ENCODE results near the gene PHOSPHO2. TPM values are rescaled to one million over a fixed set of nuclear protein-coding genes. Genes with fewer than 3 reads are reported as not detected.
A peak's percentile ranks its signal among the peaks of the same experiment; 100 is the strongest.

The PHOSPHO2 gene
- total and polyA plus RNA-seq, 9 of the 15 experiments (the other 6 are each of a cell fraction or from before 2014, with no cell fraction given): 7.8 to 19.1 (median 11.7) TPM

DNA sequence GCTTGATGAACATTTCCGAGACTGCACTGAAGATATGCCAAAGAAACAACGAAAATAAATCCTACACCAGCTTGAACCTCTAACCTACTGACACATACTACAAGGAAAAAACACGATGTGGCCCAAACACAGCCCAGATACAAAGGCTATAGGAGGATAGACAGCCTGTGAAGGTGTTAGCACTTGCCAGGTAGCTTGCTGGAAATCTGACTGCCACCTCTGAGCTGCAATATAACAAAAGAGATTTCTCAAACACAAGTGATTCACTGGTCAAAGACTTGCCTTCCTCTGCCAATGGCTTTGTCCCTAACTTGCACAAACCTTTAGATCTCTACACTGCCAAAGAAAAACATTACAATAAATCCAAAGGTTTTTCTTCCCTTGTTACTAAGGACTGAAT, 21.2 kb upstream of the PHOSPHO2 start:
- no TSS peak for BruUV-seq (replicated peaks)
- H3K9me3 ChIP-seq (replicated peaks; ENCODE audit: control insufficient read depth, insufficient read depth, low read depth, low read length): no peaks in the 10 kb centered on the region
- H3K4me2 ChIP-seq (ENCODE audit: insufficient read depth, low read length): no peak overlapping the region
- ATAC-seq: no peak
- no peaks in the 10 kb centered on the region for H3K36me3 ChIP-seq (ENCODE audit: control insufficient read depth, insufficient read depth, low read length)
- H3K9ac ChIP-seq (ENCODE audit: insufficient read depth in 1 of 2, low read depth in 2 of 2, low read length in 2 of 2): no peak overlapping the region
- TF ChIP-seq ESRRA (IDR thresholded peaks at IDR 0.05; ENCODE audit: borderline replicate concordance, low read depth) (no peak), ZNF316 (IDR thresholded peaks at IDR 0.05) (0 out of 2 replicates have a peak, but pooled peaks have one; percentile 17)
- TF ChIP-seq, protein P1, sequence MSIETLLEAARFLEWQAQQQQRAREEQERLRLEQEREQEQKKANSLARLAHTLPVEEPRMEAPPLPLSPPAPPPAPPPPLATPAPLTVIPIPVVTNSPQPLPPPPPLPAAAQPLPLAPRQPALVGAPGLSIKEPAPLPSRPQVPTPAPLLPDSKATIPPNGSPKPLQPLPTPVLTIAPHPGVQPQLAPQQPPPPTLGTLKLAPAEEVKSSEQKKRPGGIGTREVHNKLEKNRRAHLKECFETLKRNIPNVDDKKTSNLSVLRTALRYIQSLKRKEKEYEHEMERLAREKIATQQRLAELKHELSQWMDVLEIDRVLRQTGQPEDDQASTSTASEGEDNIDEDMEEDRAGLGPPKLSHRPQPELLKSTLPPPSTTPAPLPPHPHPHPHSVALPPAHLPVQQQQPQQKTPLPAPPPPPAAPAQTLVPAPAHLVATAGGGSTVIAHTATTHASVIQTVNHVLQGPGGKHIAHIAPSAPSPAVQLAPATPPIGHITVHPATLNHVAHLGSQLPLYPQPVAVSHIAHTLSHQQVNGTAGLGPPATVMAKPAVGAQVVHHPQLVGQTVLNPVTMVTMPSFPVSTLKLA (conservative IDR thresholded peaks at IDR 0.05): 0 out of 4 replicates have a peak, but pooled peaks of 1 of the 2 experiments have one; percentile 10
- no peak for FAIRE-seq
- no peaks in the 10 kb centered on the region for H3K27me3 ChIP-seq (ENCODE audit: control insufficient read depth in 2 of 2, insufficient read depth in 2 of 2, low read length in 2 of 2)
- 0 out of 2 replicates have a peak overlapping the region, but pooled peaks have one; percentile 11 for H2AFZ ChIP-seq (ENCODE audit: low read depth, low read length)
- 42% methylated on average over 3 of the region's 3 CpGs for WGBS (ENCODE audit: insufficient coverage, low coverage, missing lambda C conversion rate)
- no peaks in the 10 kb centered on the region for H4K20me1 ChIP-seq (replicated peaks; ENCODE audit: control insufficient read depth, insufficient read depth, low read length)
- no peak overlapping the region for H3K27ac ChIP-seq (ENCODE audit: extremely low read depth, low read depth, low read length)
- no peak overlapping the region for H3K4me3 ChIP-seq
- no peak for DNase-seq (ENCODE audit: extremely low read depth in 1 of 4, low spot score in 3 of 4)
- H3K4me1 ChIP-seq (replicated peaks in 1 of 2; ENCODE audit: control insufficient read depth in 2 of 2, insufficient read depth in 2 of 2, low read length in 2 of 2): peaks cover 0 to 28% of the 10 kb centered on the region in 2 experiments; a peak in 3 of 5 replicates
- H3K79me2 ChIP-seq (ENCODE audit: control insufficient read depth, insufficient read depth, low read length): no peaks in the 10 kb centered on the region
- POLR2A ChIA-PET: interaction anchor here (1.0 kb wide), 1 partner anchor 8 kb away, joined by 3 read pairs; no protein-coding TSS in a partner anchor
- no peaks in the 10 kb centered on the region for H3K9me1 ChIP-seq (ENCODE audit: control insufficient read depth, insufficient read depth, low read length)
- intact Hi-C loops (cut with micrococcal nuclease): loop anchor here (5.0 kb wide), 1 partner anchor 101 kb away; the partner anchor contains the start of gene FASTKD1
- in situ Hi-C loops (cut with MboI): no loop called here
- CTCF ChIA-PET (ENCODE audit: low intra/inter-chr PET ratio): no interaction called here

DNA sequence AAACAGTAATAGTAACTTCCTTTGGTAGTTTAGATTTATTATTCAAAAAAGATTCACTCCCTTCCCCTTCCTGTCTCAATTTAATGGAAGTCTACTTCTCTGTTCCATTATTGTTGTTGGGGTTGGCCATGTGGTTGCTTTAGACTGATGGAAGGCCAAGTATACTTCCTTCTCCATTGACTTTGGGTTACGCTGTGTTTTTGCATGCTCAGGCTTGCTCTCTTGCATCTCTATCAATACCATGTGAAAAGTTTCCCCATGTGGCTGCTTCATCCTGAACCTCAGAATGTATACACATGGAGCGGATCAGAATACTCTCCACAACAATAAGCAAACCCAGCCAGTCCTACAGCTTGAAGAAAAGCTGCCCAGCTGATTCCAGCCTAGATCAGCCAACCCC, 20.3 kb upstream of the PHOSPHO2 start:
- 93% methylated on average over 2 of the region's 2 CpGs for WGBS (ENCODE audit: insufficient coverage, low coverage, missing lambda C conversion rate)
- H3K4me1 ChIP-seq (replicated peaks in 1 of 2; ENCODE audit: control insufficient read depth in 2 of 2, insufficient read depth in 2 of 2, low read length in 2 of 2): peaks cover 0 to 23% of the 10 kb centered on the region in 2 experiments; a peak in 3 of 5 replicates
- DNase-seq (ENCODE audit: extremely low read depth in 1 of 4, low spot score in 3 of 4) (no peak), ATAC-seq (no peak), FAIRE-seq (no peak)
- no peaks in the 10 kb centered on the region for H4K20me1 ChIP-seq (replicated peaks; ENCODE audit: control insufficient read depth, insufficient read depth, low read length)
- peak overlapping the region; percentile 48; the same call in 1 of the 2 replicates for H2AFZ ChIP-seq (ENCODE audit: low read depth, low read length)
- ChIA-PET POLR2A (interaction anchor here (1.0 kb wide), 1 partner anchor 8 kb away, joined by 3 read pairs; no protein-coding TSS in a partner anchor), CTCF (ENCODE audit: low intra/inter-chr PET ratio) (no interaction called here)
- no peak overlapping the region for H3K9ac ChIP-seq (ENCODE audit: insufficient read depth in 1 of 2, low read depth in 2 of 2, low read length in 2 of 2)
- H3K36me3 ChIP-seq (ENCODE audit: control insufficient read depth, insufficient read depth, low read length): no peaks in the 10 kb centered on the region
- H3K9me3 ChIP-seq (replicated peaks; ENCODE audit: control insufficient read depth, insufficient read depth, low read depth, low read length): no peaks in the 10 kb centered on the region
- no peaks in the 10 kb centered on the region for H3K9me1 ChIP-seq (ENCODE audit: control insufficient read depth, insufficient read depth, low read length)
- H3K27me3 ChIP-seq (ENCODE audit: control insufficient read depth in 2 of 2, insufficient read depth in 2 of 2, low read length in 2 of 2): no peaks in the 10 kb centered on the region
- no peak overlapping the region for H3K4me2 ChIP-seq (ENCODE audit: insufficient read depth, low read length)
- no peak overlapping the region for H3K27ac ChIP-seq (ENCODE audit: extremely low read depth, low read depth, low read length)
- BruUV-seq (replicated peaks): no TSS peak
- no peak overlapping the region for H3K4me3 ChIP-seq
- H3K79me2 ChIP-seq (ENCODE audit: control insufficient read depth, insufficient read depth, low read length): no peaks in the 10 kb centered on the region
- in situ Hi-C loops (cut with MboI) (no loop called here), intact Hi-C loops (cut with micrococcal nuclease) (loop anchor here (5.0 kb wide), 1 partner anchor 102 kb away; the partner anchor contains the start of gene FASTKD1)
- TF ChIP-seq KDM2B (CRISPR knock-in tag; IDR thresholded peaks at IDR 0.05) (no peak), CBX5 (IDR thresholded peaks at IDR 0.05; ENCODE audit: borderline replicate concordance, low read depth) (no peak), ELF1 (tag; IDR thresholded peaks at IDR 0.05) (no peak), NR2C2 (CRISPR knock-in tag; IDR thresholded peaks at IDR 0.05) (no peak), NR2C2 (tag; IDR thresholded peaks at IDR 0.05) (no peak), ZNF12 (CRISPR knock-in tag; IDR thresholded peaks at IDR 0.05) (no peak), MAFF (IDR thresholded peaks at IDR 0.05; ENCODE audit: low read length) (no peak)
- TF ChIP-seq, protein P2, sequence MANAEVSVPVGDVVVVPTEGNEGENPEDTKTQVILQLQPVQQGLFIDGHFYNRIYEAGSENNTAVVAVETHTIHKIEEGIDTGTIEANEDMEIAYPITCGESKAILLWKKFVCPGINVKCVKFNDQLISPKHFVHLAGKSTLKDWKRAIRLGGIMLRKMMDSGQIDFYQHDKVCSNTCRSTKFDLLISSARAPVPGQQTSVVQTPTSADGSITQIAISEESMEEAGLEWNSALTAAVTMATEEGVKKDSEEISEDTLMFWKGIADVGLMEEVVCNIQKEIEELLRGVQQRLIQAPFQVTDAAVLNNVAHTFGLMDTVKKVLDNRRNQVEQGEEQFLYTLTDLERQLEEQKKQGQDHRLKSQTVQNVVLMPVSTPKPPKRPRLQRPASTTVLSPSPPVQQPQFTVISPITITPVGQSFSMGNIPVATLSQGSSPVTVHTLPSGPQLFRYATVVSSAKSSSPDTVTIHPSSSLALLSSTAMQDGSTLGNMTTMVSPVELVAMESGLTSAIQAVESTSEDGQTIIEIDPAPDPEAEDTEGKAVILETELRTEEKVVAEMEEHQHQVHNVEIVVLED (CRISPR knock-in tag; IDR thresholded peaks at IDR 0.05): no peak
